HepG2 (cell line): ENCODE data around the gene PLXNA1. TPM values are rescaled to one million over a fixed set of nuclear protein-coding genes. Genes with fewer than 3 reads are reported as not detected.
A peak's percentile ranks its signal among the peaks of the same experiment; 100 is the strongest.

ENCODE experiments used
- HDAC6 ChIP-seq: fragments of 200-600 bp; sonication (generic); IDR thresholded peaks from 2 replicates; pipeline ENCODE4 v1.7.0; 2017; ENCODE audit warnings: mild to moderate bottlenecking, antibody characterized with exemption, low read length, low read depth
- HOMEZ ChIP-seq: IDR thresholded peaks from 2 replicates; pipeline ENCODE4 v1.6.1; 2016; ENCODE audit warnings: low read depth
- PRDM4 ChIP-seq: sonication (generic); formaldehyde crosslinking; IDR thresholded peaks from 2 replicates; pipeline ENCODE4 v1.9.0; 2021; ENCODE audit warnings: missing genetic modification reagents, borderline replicate concordance
- RAD51 ChIP-seq: fragments of 450-650 bp; IDR thresholded peaks from 2 replicates; pipeline ENCODE4 v1.6.1; 2016; ENCODE audit warnings: borderline replicate concordance
- TAF15 ChIP-seq: fragments of 200-400 bp; formaldehyde crosslinking; IDR thresholded peaks from one replicate; pipeline ENCODE4 v1.6.1; 2018; ENCODE audit warnings: mild to moderate bottlenecking, low read depth, low read length; ENCODE audit not compliant: poor library complexity, severe bottlenecking
- TRAFD1 ChIP-seq: sonication (generic); formaldehyde crosslinking; IDR thresholded peaks from 2 replicates; pipeline ENCODE4 v1.5.1; 2020; ENCODE audit warnings: missing genetic modification reagents, mild to moderate bottlenecking, borderline replicate concordance
- ZBTB21 ChIP-seq: sonication (generic); formaldehyde crosslinking; IDR thresholded peaks from 2 replicates; pipeline ENCODE4 v1.4.0; 2020; ENCODE audit warnings: missing genetic modification reagents
- ZBTB4 ChIP-seq: sonication (generic); formaldehyde crosslinking; IDR thresholded peaks from 2 replicates; pipeline ENCODE4 v1.4.0; 2020; ENCODE audit warnings: missing genetic modification reagents, mild to moderate bottlenecking, borderline replicate concordance
- ZKSCAN8 ChIP-seq: IDR thresholded peaks from 2 replicates; pipeline ENCODE4 v1.6.1; 2016; ENCODE audit warnings: borderline replicate concordance, missing genetic modification reagents, missing compliant biosample characterization
- ZNF337 ChIP-seq: sonication (generic); formaldehyde crosslinking; IDR thresholded peaks from 2 replicates; pipeline ENCODE4 v1.5.1; 2020; ENCODE audit warnings: missing genetic modification reagents, low read depth, mild to moderate bottlenecking, borderline replicate concordance
- ZNF343 ChIP-seq: sonication (generic); formaldehyde crosslinking; IDR thresholded peaks from 2 replicates; pipeline ENCODE4 v1.4.0; 2020; ENCODE audit warnings: mild to moderate bottlenecking, missing genetic modification reagents
- ZNF431 ChIP-seq: sonication (generic); formaldehyde crosslinking; IDR thresholded peaks from 2 replicates; pipeline ENCODE4 v1.9.0; 2022; ENCODE audit warnings: missing genetic modification reagents, low read depth, mild to moderate bottlenecking, borderline replicate concordance
- ZNF432 ChIP-seq: sonication (generic); formaldehyde crosslinking; IDR thresholded peaks from 2 replicates; pipeline ENCODE4 v1.5.0; 2020; ENCODE audit warnings: missing genetic modification reagents, mild to moderate bottlenecking, borderline replicate concordance
- ZNF530 ChIP-seq: sonication (generic); formaldehyde crosslinking; IDR thresholded peaks from 2 replicates; pipeline ENCODE4 v1.5.0; 2020; ENCODE audit warnings: low read depth, mild to moderate bottlenecking, missing genetic modification reagents
- ZNF557 ChIP-seq: sonication (generic); formaldehyde crosslinking; IDR thresholded peaks from 2 replicates; pipeline ENCODE4 v1.4.0; 2020; ENCODE audit warnings: missing genetic modification reagents
- ZNF629 ChIP-seq: sonication (generic); formaldehyde crosslinking; conservative IDR thresholded peaks from 2 replicates; pipeline ENCODE4 v1.5.0; 2020; ENCODE audit warnings: missing genetic modification reagents
- ZNF691 ChIP-seq: sonication (generic); formaldehyde crosslinking; IDR thresholded peaks from 2 replicates; pipeline ENCODE4 v1.4.0; 2020; ENCODE audit warnings: missing genetic modification reagents, low read depth, mild to moderate bottlenecking, borderline replicate concordance
- ZNF766 ChIP-seq: sonication (generic); formaldehyde crosslinking; IDR thresholded peaks from 2 replicates; pipeline ENCODE4 v1.5.0; 2020; ENCODE audit warnings: missing genetic modification reagents, borderline replicate concordance
- ZNF775 ChIP-seq: sonication (generic); formaldehyde crosslinking; IDR thresholded peaks from 2 replicates; pipeline ENCODE4 v1.4.0; 2020; ENCODE audit warnings: missing genetic modification reagents, mild to moderate bottlenecking, moderate library complexity, borderline replicate concordance
- polyA plus RNA-seq, 8 experiments: library from polyadenylated mRNA; depleted of rRNA in 3 of 8; stranded (reverse) in 7 of 8; unstranded in 1 of 8; fragments of >200 nt; fragmentation: Illumina TruSeq in 4 of 8; extraction: Trizol in 4 of 8; gene quantifications; 2 replicates each; pipeline versions ENCODE4 v1.2.1 to v1.2.3, GENCODE V29; 2011 to 2016; ENCODE audit warnings: low read depth in 4 of 8, missing spikeins in 1 of 8, mixed read lengths in 1 of 8; ENCODE audit not compliant: insufficient read depth in 1 of 8
- total RNA-seq, 5 experiments: library from RNA; depleted of rRNA; stranded (reverse); fragments of >200 nt; fragmentation: Illumina TruSeq; extraction: Trizol; gene quantifications; 2 replicates each; pipeline ENCODE4 v1.2.3, GENCODE V29; 2016; ENCODE audit warnings: low read depth in 1 of 5

PLXNA1 gene
- total and polyA plus RNA-seq, 2 of the 13 experiments (the other 11 are each of a cell fraction or from before 2014, with no cell fraction given), result 16.6 to 18.2 TPM

- TF ChIP-seq HDAC6 (no peak), RAD51 (no peak), PRDM4 (CRISPR knock-in tag) (no peak), ZNF432 (CRISPR knock-in tag) (no peak), ZNF530 (no peak), ZNF766 (no peak), ZNF629 (peak; percentile 100), ZNF343 (CRISPR knock-in tag) (no peak), ZKSCAN8 (CRISPR knock-in tag) (no peak), ZNF431 (no peak), ZBTB21 (no peak), ZNF691 (CRISPR knock-in tag) (peak; percentile 41; the same call in 1 of the 2 replicates), ZNF337 (CRISPR knock-in tag) (no peak), TAF15 (no peak), ZNF775 (0 out of 2 replicates have a peak, but pooled peaks have one; percentile 61), ZBTB4 (no peak), TRAFD1 (CRISPR knock-in tag) (no peak), ZNF557 (no peak), HOMEZ (no peak)
Observed at GRCh38 chr3:126982471-126983175, at the start of gene PLXNA1 (continued).
